ENCODE results near the gene TTC13.

GRCh38 chr1:231013391-231014015, 34.8 kb upstream of the TTC13 start:
- TF ChIP-seq, protein P1, sequence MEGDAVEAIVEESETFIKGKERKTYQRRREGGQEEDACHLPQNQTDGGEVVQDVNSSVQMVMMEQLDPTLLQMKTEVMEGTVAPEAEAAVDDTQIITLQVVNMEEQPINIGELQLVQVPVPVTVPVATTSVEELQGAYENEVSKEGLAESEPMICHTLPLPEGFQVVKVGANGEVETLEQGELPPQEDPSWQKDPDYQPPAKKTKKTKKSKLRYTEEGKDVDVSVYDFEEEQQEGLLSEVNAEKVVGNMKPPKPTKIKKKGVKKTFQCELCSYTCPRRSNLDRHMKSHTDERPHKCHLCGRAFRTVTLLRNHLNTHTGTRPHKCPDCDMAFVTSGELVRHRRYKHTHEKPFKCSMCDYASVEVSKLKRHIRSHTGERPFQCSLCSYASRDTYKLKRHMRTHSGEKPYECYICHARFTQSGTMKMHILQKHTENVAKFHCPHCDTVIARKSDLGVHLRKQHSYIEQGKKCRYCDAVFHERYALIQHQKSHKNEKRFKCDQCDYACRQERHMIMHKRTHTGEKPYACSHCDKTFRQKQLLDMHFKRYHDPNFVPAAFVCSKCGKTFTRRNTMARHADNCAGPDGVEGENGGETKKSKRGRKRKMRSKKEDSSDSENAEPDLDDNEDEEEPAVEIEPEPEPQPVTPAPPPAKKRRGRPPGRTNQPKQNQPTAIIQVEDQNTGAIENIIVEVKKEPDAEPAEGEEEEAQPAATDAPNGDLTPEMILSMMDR (IDR thresholded peaks at IDR 0.05), result no peak
- no peak for TF ChIP-seq POLR2A (IDR thresholded peaks at IDR 0.05)

Measured in adrenal gland (tissue), 5 donors.